Measurements from ENCODE around the gene ZNF280C. TPM values are rescaled to one million over a fixed set of nuclear protein-coding genes. Genes with fewer than 3 reads are reported as not detected.
A peak's percentile ranks its signal among the peaks of the same experiment; 100 is the strongest.

Gene ZNF280C
- total RNA-seq (ENCODE audit: low replicate concordance) = 3.9 and 8.6 TPM in 2 replicates

- peak; percentile 89 for DNase-seq (ENCODE audit: low read depth)
- TF ChIP-seq, protein P1, sequence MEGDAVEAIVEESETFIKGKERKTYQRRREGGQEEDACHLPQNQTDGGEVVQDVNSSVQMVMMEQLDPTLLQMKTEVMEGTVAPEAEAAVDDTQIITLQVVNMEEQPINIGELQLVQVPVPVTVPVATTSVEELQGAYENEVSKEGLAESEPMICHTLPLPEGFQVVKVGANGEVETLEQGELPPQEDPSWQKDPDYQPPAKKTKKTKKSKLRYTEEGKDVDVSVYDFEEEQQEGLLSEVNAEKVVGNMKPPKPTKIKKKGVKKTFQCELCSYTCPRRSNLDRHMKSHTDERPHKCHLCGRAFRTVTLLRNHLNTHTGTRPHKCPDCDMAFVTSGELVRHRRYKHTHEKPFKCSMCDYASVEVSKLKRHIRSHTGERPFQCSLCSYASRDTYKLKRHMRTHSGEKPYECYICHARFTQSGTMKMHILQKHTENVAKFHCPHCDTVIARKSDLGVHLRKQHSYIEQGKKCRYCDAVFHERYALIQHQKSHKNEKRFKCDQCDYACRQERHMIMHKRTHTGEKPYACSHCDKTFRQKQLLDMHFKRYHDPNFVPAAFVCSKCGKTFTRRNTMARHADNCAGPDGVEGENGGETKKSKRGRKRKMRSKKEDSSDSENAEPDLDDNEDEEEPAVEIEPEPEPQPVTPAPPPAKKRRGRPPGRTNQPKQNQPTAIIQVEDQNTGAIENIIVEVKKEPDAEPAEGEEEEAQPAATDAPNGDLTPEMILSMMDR (IDR thresholded peaks at IDR 0.05; ENCODE audit: insufficient read depth, low read length) = peak; percentile 37
- H3K4me3 ChIP-seq (ENCODE audit: low read depth, low read length) = peak within 1 kb of the TSS; percentile 76
These were observed at the start of gene ZNF280C for GRCh38 chrX:130268449-130269170. Gene ZNF280C, minus strand, starts transcription at chrX:130268899. Its CDS starts 8,450 bp downstream, at chrX:130260449.

DNA sequence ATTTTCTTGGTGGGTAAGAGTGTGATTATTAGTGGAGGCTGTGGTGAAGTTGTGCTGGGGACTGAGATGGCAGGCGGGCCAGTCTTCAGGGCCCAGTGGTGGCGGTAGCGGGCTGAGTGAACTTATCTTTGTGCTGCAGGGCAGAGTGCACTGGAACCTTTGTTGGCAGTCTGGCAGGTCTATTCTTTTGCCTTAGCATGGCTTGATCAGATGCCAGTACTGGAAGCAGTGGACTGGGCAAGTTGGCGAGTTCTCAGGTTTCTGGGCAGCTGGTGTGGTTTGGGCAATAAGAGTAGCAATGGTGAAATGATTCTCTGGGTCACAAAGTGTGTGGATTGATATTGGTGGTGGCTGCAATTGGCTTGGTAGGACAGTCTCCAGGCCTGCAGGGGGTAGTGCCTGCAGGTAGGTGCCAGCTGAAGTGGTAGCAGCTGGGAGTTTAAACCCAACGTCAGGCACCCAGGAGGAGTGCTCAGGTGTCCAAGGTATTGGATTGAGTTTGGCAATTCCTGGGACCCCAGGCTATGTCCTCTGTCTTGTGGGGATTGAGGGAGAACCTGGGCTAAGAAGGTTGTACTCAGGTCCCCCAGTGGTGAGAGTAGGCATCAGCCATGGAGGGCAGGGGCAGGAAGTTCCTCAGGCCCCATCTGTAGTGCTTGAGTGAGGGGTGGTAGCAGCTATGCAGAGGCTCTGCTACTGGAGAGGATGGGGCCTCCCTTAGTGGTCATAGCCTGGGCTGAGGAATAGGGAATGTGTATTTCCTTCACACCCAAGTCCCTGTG, 36.1 kb upstream of the ZNF280C start:
- H3K4me3 ChIP-seq (ENCODE audit: low read depth, low read length) = no peak overlapping the region
- DNase-seq (ENCODE audit: low read depth) = no peak
- TF ChIP-seq, protein P1 (IDR thresholded peaks at IDR 0.05; ENCODE audit: insufficient read depth, low read length) = no peak

DNA sequence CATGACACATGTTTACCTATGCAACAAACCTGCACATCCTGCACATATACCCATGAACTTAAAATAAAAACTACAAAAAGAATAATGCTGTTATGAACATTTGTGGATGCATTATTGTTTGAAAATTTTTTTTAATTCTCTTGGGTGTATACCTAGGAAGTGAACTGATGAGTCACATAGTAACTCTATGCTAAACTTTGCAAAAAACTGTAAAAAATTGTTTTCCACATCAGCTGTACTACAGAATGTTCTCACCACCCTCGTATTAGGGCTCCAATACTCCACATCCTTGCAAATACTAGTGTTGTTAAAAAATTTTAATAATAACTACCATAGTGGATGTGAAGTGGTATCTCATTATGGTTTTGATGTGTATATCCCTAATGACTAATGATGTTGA, 33.3 kb upstream of the ZNF280C start:
- TF ChIP-seq, protein P1 (IDR thresholded peaks at IDR 0.05; ENCODE audit: insufficient read depth, low read length) = no peak
- no peak for DNase-seq (ENCODE audit: low read depth)

GRCh38 chrX:130301405-130301804, 32.7 kb upstream of the ZNF280C start:
- no peak for DNase-seq (ENCODE audit: low read depth)
- no peak overlapping the region for H3K4me3 ChIP-seq (ENCODE audit: low read depth, low read length)
- TF ChIP-seq, protein P1 (IDR thresholded peaks at IDR 0.05; ENCODE audit: insufficient read depth, low read length) = no peak

More for the DNA sequence above, 33.3 kb upstream of the ZNF280C start:
- H3K4me3 ChIP-seq (ENCODE audit: low read depth, low read length) = no peak overlapping the region

GRCh38 chrX:130300010-130300282, 31.2 kb upstream of the ZNF280C start:
- TF ChIP-seq, protein P1 (IDR thresholded peaks at IDR 0.05; ENCODE audit: insufficient read depth, low read length) = no peak
- DNase-seq (ENCODE audit: low read depth) = no peak
- no peak overlapping the region for H3K4me3 ChIP-seq (ENCODE audit: low read depth, low read length)

GRCh38 chrX:130299279-130300009, 30.7 kb upstream of the ZNF280C start:
- H3K4me3 ChIP-seq (ENCODE audit: low read depth, low read length) = no peak overlapping the region
- TF ChIP-seq, protein P1 (IDR thresholded peaks at IDR 0.05; ENCODE audit: insufficient read depth, low read length) = no peak
- no peak for DNase-seq (ENCODE audit: low read depth)

Measured in fibroblast of the aortic adventitia (primary cell).